Hippocampal formation (tissue), 2 donors: ENCODE measurements around the gene PGAM1.
A peak's percentile ranks its signal among the peaks of the same experiment; 100 is the strongest.
"Not testable (repeated sequence)": the region's sequence is repeated elsewhere in the genome, so short reads cannot be mapped to it uniquely, and the experiment has no call there.

Experiments used
- DNase-seq, 2 donors: peaks; one replicate each; lab custom pipeline; 2025; lab: John Stamatoyannopoulos, UW

PGAM1 gene

DNA sequence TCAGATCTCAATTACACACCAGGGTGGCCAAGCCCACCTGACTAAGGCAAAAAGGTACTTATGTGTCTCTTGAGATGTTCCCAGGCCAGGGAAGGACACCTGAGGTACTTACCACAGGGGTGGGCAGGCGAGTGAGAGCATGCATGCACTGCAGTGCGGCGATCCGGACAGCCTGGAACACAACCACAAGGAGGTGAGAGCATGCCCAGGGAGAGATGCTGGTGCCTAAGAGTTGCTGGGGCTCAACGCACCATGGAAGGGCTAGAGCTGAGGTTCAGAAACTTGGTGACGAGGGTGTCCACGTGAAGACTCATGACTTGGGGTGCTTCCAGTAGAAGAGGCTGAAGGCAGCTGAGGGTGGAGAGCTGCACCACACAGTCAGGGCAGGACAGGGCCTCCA is 33.1 kb downstream of the PGAM1 start:
- DNase-seq, result no peak

DNA sequence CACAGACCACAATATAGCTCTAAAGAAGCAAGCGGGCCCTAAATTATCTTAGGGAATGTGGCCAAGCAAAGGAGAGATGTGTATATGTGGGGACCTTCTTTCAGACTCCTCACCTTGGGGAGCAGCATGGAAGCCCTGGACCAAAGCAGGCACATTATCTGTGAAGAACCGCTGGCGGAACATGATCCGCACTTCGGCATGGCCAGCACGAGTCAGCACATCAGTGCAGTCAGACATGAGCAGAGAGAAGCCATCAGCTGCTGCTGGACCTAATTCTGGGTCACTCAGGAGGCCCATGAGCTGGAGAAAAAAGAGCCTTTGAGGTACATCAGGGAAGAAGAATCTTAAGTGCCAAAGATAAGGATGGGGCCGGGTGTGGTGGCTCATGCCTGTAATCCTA is 33.9 kb downstream of the PGAM1 start:
- DNase-seq, result no peak

DNA sequence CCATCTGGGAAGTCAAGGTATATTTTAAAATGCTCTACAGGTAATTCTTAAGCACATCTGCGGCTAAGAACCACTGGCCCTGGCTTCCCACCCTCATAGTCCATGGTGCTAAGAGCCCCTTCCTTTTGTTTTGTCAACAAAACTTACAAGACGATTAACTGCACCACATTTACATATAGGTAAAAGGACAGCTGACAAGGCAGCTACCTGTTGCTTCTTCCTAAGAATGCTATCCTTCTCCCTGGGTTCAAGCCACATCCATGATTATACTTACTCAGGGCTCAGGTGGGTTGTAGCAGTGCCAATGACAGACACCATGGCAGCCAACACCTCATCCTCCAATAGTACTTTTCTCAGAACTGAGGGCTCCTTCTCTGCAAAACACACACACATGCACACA is 36.3 kb downstream of the PGAM1 start:
- DNase-seq, result no peak

DNA sequence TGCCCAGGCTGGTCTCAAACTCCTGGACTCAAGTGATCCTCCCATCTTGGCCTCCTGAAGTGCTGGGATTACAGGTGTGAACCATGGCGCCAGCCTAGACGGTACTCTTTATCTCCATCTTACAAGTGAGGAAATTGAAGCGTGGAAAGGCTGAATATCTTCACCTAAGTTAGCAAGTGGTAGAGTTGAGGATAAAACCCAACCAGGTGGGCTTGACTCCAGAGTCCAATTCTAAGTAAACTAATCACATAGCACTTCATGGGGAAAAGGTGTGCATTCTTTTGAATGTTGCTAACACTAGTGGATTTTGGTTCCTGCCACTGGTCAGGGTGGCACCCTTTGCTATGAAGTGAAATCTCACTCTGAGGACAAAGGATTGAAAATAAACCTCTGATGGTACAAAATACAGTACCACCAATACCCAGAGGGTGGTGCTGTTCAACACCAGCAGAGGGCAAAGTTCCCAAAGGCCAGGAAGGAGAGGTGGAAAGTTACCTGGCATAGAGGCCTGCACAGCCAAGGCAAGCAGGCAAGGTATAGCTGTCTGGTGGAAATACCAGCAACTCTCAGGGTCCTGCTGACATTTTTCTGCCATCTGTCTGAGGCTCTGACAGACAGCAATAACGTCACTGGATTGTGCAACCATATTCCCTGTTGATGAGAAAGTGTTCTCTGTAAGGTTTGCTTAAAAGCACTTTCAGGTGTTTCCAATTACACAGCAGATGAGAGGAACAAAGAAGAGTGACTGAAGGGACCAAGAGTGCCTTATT is 37.6 kb downstream of the PGAM1 start:
- peak; percentile 20 to 28 for DNase-seq

DNA sequence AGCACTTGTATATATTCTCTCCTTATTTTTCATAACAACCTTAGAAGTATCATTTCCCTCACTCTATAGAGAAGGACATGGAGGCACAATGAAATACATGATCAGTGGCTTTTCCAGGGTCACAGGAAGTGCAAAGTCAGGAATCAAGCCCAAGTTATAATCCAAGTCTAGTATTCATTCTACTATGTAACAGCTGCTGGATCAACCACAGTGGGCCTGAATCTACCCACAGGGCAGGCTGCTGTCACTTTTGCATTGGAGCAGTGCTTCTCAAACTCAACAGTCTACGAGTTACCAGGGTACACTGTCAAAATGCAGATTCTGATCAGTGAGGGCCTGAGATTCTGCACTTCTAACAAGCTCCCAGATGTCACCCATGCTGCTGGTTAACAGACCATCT is 38.2 kb downstream of the PGAM1 start:
- DNase-seq, result no peak

DNA sequence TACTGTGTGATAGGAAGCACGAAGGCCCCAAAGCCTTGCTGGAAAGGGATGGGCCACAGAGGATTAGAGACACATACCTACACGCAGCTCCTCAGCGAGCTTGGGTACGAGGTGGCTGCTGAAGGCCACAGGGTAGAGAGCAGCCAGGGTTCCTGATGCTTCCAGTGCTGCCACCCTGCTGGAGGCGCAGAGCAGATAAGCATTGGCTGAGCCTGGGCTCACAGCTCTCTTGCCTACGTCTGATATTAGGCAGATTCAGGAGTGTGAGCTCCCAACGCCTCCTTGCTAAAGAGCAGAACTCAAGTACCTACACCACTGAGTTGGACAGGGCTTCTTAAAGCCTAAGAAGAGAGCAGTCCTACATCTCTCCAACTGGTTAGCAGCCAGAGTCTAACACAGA is 40.0 kb downstream of the PGAM1 start:
- no peak for DNase-seq

DNA sequence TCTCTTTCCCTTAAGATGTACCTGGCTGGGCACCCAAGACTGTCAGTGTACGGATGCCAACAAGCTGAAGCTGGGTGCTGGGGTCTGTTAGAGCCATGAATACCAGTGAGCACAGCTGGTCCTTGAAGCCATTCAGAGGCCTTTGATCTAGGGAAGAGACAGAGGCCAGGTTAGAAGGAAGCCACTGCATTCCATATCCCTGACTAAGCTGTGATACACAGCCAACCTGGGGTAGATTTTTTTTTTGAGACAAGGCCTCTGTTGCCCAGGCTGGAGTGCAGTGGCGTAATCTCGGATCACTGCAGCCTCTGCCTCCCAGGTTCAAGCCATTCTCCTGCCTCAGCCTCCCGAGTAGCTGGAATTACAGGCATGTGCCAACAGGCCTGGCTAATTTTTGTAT is 40.8 kb downstream of the PGAM1 start:
- DNase-seq, result no peak

DNA sequence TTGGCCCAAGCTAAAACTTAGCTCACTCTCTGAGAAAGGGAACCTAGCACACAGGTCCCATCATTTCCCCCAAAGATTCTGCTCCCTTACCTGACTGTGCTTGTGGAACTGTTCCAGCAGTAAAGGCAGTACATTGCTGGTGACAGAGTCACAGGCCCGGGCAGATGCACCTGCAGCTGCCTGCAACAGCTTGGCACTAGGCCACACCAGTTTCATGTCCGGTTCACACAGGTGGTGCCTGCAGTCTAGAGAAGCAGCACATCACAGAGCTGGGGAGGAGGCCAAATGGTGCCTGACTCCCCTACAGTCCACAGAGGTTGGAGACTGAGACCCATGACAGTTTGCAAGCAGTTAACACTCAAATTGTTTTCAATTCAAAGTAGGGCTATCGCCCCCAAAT is 42.2 kb downstream of the PGAM1 start:
- no peak for DNase-seq

DNA sequence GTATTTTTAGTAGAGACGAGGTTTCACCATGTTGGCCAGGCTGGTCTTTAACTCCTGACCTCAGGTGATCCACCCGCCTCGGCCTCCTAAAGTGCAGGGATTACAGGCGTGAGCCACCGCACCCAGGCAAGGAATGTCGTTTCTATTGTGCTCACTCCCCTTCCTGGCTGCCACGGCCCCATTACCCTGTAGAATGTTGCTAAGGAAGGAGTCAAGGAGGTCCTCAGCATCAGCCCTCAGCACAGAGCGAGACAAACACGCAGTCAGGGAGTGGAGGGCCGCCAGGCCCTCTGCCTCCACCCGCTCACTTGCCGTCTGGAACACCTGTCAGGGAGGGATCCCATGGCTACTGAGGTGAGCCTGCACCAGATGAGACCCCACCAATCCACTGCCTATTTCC is 42.8 kb downstream of the PGAM1 start:
- DNase-seq, result not testable (repeated sequence)

DNA sequence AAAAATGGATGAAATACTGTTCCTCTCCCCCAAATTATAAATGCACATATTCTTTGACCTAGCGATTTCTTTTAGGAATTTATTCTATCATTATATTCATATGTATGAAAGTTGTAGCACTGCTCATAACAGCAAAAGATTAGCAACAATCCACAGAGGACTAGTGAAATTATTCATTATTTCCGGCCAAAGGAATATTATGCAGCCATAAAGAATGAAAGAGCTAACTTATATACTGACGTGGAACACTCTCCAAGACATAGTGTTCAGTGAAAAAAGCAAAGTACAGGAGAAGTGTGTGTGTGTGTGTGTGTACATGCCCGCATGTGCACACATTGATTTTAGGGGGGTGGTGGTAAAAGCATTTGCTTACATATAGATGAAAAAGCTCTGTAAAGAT is 48.9 kb downstream of the PGAM1 start:
- DNase-seq, result no peak

DNA sequence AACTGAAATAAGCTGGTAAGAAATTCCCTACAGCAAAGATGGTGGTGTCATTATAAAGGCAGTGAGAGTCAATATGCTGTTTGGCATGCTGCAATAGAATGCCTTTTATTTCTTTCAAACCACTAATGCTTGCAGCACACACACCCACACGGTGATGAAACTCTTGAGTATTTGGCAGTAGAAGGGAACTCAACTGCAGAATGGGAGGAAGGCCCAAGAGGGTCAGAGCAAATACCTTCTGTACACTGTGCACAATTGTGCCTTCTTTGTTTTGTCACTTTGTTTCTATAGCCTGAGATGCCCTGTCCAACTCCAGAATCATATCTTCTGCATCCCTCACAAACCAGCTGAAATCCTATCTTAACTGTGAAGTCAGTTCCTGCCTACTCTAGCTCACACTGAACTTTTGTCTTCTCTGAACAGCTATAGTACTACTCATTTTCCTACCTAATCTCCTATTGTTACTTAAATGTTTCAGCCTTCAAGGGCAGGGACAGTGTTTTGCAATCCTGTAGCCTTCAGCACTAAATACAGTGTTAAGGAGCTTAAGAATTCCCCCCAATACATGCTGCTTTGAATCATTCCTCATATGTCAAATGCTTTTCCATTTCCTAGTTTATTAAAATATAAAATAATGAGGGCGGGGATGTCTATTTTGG is 50.1 kb downstream of the PGAM1 start:
- no peak for DNase-seq

DNA sequence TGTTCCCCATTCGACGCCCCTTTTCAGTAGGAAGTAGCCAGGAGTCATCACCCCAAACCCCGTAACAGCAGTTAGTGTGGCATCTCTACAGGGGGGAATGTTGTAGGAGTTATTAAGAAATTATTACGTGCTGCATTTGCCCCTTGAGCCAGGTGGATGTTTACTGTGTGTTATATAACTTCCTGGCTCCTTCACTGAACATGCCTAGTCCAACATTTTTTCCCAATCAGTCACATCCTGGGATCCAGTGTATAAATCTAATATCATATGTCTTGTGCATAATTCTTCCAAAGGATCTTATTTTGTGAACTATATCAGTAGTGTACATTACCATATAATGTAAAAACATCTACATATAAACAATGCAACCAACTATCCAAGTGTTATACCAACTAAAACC is 53.4 kb downstream of the PGAM1 start:
- not testable (repeated sequence) for DNase-seq

DNA sequence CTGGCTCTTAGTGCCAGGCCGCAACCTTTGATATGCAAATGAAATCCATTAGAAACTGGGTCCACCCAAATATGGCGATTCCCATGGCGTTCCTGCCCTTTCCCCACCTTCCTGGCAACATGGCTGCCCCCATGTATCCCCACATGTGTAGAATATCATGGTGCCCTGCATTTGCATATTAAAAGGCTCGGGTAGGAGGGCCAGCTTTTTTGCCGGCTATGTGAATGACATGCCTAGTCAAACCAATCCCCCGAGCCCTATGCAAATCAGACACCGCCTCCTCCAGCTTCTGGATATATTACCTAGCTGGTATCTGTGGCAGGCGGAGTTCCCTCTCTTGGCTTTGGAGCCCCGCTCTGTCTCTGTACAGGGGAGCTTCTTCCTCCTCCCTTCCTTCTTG is 53.9 kb downstream of the PGAM1 start:
- DNase-seq, result no peak

DNA sequence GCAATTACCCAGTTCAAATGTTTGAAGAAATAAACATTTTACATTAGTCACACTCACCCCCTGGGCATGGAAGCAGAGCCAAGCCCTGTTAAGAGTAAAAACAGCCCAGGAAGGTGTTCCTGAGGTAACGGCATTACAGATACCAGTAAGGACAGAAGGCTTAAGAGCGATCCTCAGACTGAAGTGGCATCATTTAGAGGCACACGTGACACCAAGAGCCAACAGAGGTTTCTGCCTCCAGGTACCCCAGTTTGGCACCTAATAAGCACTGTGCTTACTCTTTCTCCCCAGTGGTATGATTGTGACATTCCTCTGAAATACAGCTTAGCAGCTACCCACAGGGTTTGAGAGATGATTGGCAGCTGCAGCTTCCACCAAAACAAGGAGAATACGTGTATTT is 55.1 kb downstream of the PGAM1 start:
- no peak for DNase-seq

DNA sequence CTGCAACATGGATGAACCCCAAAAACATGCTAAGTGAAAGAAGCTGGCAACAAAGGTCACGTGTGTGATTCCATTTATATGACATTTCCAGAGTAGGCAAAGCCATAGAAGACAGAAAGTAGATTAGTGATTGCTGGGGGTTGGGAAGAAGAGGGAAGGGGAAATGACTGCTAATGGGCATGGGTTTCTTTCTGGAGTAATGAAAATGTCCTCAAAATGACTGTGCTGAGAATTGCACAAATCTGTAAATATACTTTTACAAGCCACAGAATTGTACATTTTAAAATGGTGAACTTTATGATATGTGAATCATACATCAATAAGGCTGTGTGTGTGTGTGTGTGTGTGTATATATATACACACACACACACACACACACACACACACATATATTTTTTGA is 56.4 kb downstream of the PGAM1 start:
- no peak for DNase-seq
